SU-DHL-6 (cell line): ENCODE data around the gene KCNAB2.

Experiments used
- H2AFZ ChIP-seq: fragments of 200-600 bp; sonication (generic); 2 replicates; pipeline ENCODE4 v1.6.1; 2014; ENCODE audit warnings: low read depth, mild to moderate bottlenecking, moderate library complexity, mixed read lengths, antibody characterized with exemption, low read length; ENCODE audit not compliant: severe bottlenecking
- H3F3A ChIP-seq: fragments of 200-600 bp; shearing (Covaris generic); 2 replicates; pipeline ENCODE4 v1.6.0; 2016; ENCODE audit warnings: antibody characterized with exemption, mild to moderate bottlenecking; ENCODE audit not compliant: insufficient read depth
- H3K27ac ChIP-seq: fragments of 200-600 bp; sonication (generic); 2 replicates; pipeline ENCODE4 v1.5.1; 2016; ENCODE audit warnings: low read depth, mild to moderate bottlenecking, low read length, moderate library complexity, mixed read lengths
- H3K27me3 ChIP-seq: fragments of 200-600 bp; sonication (generic), shearing (Covaris generic); 2 replicates; pipeline ENCODE4 v1.6.0; 2014; ENCODE audit warnings: mild to moderate bottlenecking, low read length
- H3K36me3 ChIP-seq: fragments of 200-600 bp; sonication (generic); 2 replicates; pipeline ENCODE4 v1.6.1; 2014; ENCODE audit warnings: mild to moderate bottlenecking, low read length, mixed read lengths
- H3K4me2 ChIP-seq: fragments of 300-600, 200-600 bp; shearing (Covaris generic), sonication (generic); 2 replicates; pipeline ENCODE4 v1.6.0; 2014; ENCODE audit warnings: low read length, low read depth, mild to moderate bottlenecking; ENCODE audit not compliant: poor library complexity, severe bottlenecking
- H3K4me3 ChIP-seq: fragments of 200-600 bp; sonication (generic); 2 replicates; pipeline ENCODE4 v1.5.1; 2014; ENCODE audit warnings: antibody characterized with exemption, low read length, mild to moderate bottlenecking, mixed read lengths; ENCODE audit not compliant: insufficient read depth, poor library complexity, severe bottlenecking
- H3K79me2 ChIP-seq: fragments of 200-600 bp; sonication (generic); 2 replicates; pipeline ENCODE4 v1.6.1; 2014; ENCODE audit warnings: mild to moderate bottlenecking, low read length, moderate library complexity; ENCODE audit not compliant: insufficient read depth
- H3K9ac ChIP-seq: fragments of 200-600 bp; sonication (generic); 2 replicates; pipeline ENCODE4 v1.7.0; 2014; ENCODE audit warnings: mild to moderate bottlenecking, low read length
- H3K9me2 ChIP-seq: fragments of 200-600 bp; sonication (generic); replicated peaks from 2 replicates; pipeline ENCODE4 v1.6.1; 2014; ENCODE audit warnings: low read length; ENCODE audit not compliant: insufficient read depth
- H3K9me3 ChIP-seq: fragments of 200-600 bp; sonication (generic); 2 replicates; pipeline ENCODE4 v1.6.1; 2014; ENCODE audit warnings: low read length, mixed read lengths; ENCODE audit not compliant: insufficient read depth
- H4K20me1 ChIP-seq: fragments of 200-600 bp; sonication (generic); 2 replicates; pipeline ENCODE4 v1.6.1; 2014; ENCODE audit warnings: low read depth, mild to moderate bottlenecking, antibody characterized with exemption, low read length, moderate library complexity, mixed read lengths
- CTCF ChIP-seq: fragments of 200-600 bp; sonication (generic); IDR thresholded peaks from one replicate; pipeline ENCODE4 v1.5.1; 2017; ENCODE audit warnings: antibody characterized with exemption, mild to moderate bottlenecking, low read length, moderate library complexity; ENCODE audit not compliant: insufficient read depth, poor library complexity, severe bottlenecking
- EZH2phosphoT487 ChIP-seq: fragments of 200-600 bp; sonication (generic), shearing (Covaris generic); conservative IDR thresholded peaks from 2 replicates; pipeline ENCODE4 v1.6.1; 2018; ENCODE audit warnings: mild to moderate bottlenecking, antibody characterized with exemption, low read length, moderate library complexity, mixed read lengths

The KCNAB2 gene

GRCh38 chr1:6068073-6068472, 22.4 kb downstream of the KCNAB2 start:
- TF ChIP-seq CTCF (no peak), EZH2phosphoT487 (no peak)
- no peaks in the 10 kb centered on the region for H3K9me2 ChIP-seq
- no peaks in the 10 kb centered on the region for H3K36me3 ChIP-seq

GRCh38 chr1:6068932-6069331, 23.2 kb downstream of the KCNAB2 start:
- H3K27ac ChIP-seq: no peak overlapping the region
- TF ChIP-seq CTCF (no peak), EZH2phosphoT487 (no peak)
- no peak overlapping the region for H2AFZ ChIP-seq
- no peak overlapping the region for H3K4me2 ChIP-seq
- no peaks in the 10 kb centered on the region for H3K36me3 ChIP-seq
- H3K9me3 ChIP-seq: no peaks in the 10 kb centered on the region
- H3F3A ChIP-seq: no peaks in the 10 kb centered on the region
- H3K27me3 ChIP-seq: no peaks in the 10 kb centered on the region
- no peak overlapping the region for H3K4me3 ChIP-seq
- no peaks in the 10 kb centered on the region for H4K20me1 ChIP-seq
- no peaks in the 10 kb centered on the region for H3K9me2 ChIP-seq
- H3K79me2 ChIP-seq: no peaks in the 10 kb centered on the region
- H3K9ac ChIP-seq: no peak overlapping the region

More at GRCh38 chr1:6068073-6068472, 22.4 kb downstream of the KCNAB2 start:
- H2AFZ ChIP-seq: no peak overlapping the region
- no peak overlapping the region for H3K4me2 ChIP-seq
- no peak overlapping the region for H3K4me3 ChIP-seq
- H3K9ac ChIP-seq: no peak overlapping the region
- H3K79me2 ChIP-seq: no peaks in the 10 kb centered on the region
- no peaks in the 10 kb centered on the region for H3K27me3 ChIP-seq
- H4K20me1 ChIP-seq: no peaks in the 10 kb centered on the region
- H3K27ac ChIP-seq: no peak overlapping the region
- no peaks in the 10 kb centered on the region for H3F3A ChIP-seq
- H3K9me3 ChIP-seq: no peaks in the 10 kb centered on the region

- Histone ChIP-seq H2AFZ (no peak overlapping the region), H3K9me3 (no peaks in the 10 kb centered on the region), H3K27ac (no peak overlapping the region), H3K9me2 (no peaks in the 10 kb centered on the region), H3K27me3 (no peaks in the 10 kb centered on the region), H3F3A (no peaks in the 10 kb centered on the region), H3K4me2 (no peak overlapping the region), H3K4me3 (no peak overlapping the region), H3K9ac (no peak overlapping the region), H3K79me2 (no peaks in the 10 kb centered on the region), H3K36me3 (no peaks in the 10 kb centered on the region), H4K20me1 (no peaks in the 10 kb centered on the region)
- TF ChIP-seq CTCF (no peak), EZH2phosphoT487 (no peak)
Measured at GRCh38 chr1:6069573-6069972, 23.9 kb downstream of the KCNAB2 start.
